H9 (cell line): ENCODE measurements around the gene STX11. TPM values are rescaled to one million over a fixed set of nuclear protein-coding genes. Genes with fewer than 3 reads are reported as not detected.

Experiments
- DNase-seq: peaks from one replicate; pipeline ENCODE4 v3.0.0-alpha.2; 2017
- H2AFZ ChIP-seq: one replicate; pipeline ENCODE4 v1.6.1; 2013; ENCODE audit warnings: mild to moderate bottlenecking, low read length, control low read depth, moderate library complexity
- H2AK5ac ChIP-seq: 2 replicates; pipeline ENCODE4 v1.6.1; 2013; ENCODE audit warnings: low read length, control low read depth, mixed read lengths; ENCODE audit not compliant: insufficient read length
- H2BK120ac ChIP-seq: one replicate; pipeline ENCODE4 v1.6.1; 2013; ENCODE audit warnings: low read depth, mild to moderate bottlenecking, low read length, control low read depth, inconsistent platforms; ENCODE audit not compliant: poor library complexity, severe bottlenecking
- H2BK12ac ChIP-seq: 2 replicates; pipeline ENCODE4 v1.6.1; 2013; ENCODE audit warnings: low read length, control low read depth, mixed read lengths, low read depth; ENCODE audit not compliant: insufficient read length
- H2BK15ac ChIP-seq: 2 replicates; pipeline ENCODE4 v1.6.1; 2013; ENCODE audit warnings: low read depth, low read length, control low read depth
- H2BK20ac ChIP-seq: one replicate; pipeline ENCODE4 v1.6.1; 2013; ENCODE audit warnings: low read depth, mild to moderate bottlenecking, low read length, control low read depth, inconsistent platforms; ENCODE audit not compliant: poor library complexity, severe bottlenecking
- H2BK5ac ChIP-seq: 2 replicates; pipeline ENCODE4 v1.6.1; 2013; ENCODE audit warnings: low read length, control low read depth, mixed read lengths; ENCODE audit not compliant: insufficient read length
- H3K14ac ChIP-seq: 2 replicates; pipeline ENCODE4 v1.6.1; 2013; ENCODE audit warnings: low read length, control low read depth; ENCODE audit not compliant: insufficient read depth
- H3K18ac ChIP-seq: 2 replicates; pipeline ENCODE4 v1.6.1; 2013; ENCODE audit warnings: low read depth, mild to moderate bottlenecking, mixed read lengths, low read length, control low read depth; ENCODE audit not compliant: insufficient read length
- H3K23ac ChIP-seq: 2 replicates; pipeline ENCODE4 v1.6.1; 2013; ENCODE audit warnings: low read length, control low read depth, mixed read lengths, low read depth; ENCODE audit not compliant: insufficient read length
- H3K23me2 ChIP-seq: 2 replicates; pipeline ENCODE4 v1.6.1; 2013; ENCODE audit warnings: low read depth, mild to moderate bottlenecking, mixed read lengths, low read length, control low read depth; ENCODE audit not compliant: insufficient read length, poor library complexity, severe bottlenecking
- H3K27ac ChIP-seq: 2 replicates; pipeline ENCODE4 v1.5.1; 2013; ENCODE audit warnings: low read length, control low read depth, mixed read lengths, low read depth; ENCODE audit not compliant: insufficient read length
- H3K27me3 ChIP-seq: 2 replicates; pipeline ENCODE4 v1.6.1; 2013; ENCODE audit warnings: low read length, control low read depth, inconsistent platforms; ENCODE audit not compliant: insufficient read depth
- H3K4ac ChIP-seq: 2 replicates; pipeline ENCODE4 v1.6.1; 2013; ENCODE audit warnings: low read depth, mild to moderate bottlenecking, control low read depth, inconsistent platforms, low read length, moderate library complexity
- H3K4me1 ChIP-seq: 2 replicates; pipeline ENCODE4 v1.6.1; 2013; ENCODE audit warnings: low read length, control low read depth, inconsistent platforms; ENCODE audit not compliant: insufficient read depth
- H3K4me2 ChIP-seq: 2 replicates; pipeline ENCODE4 v1.6.1; 2013; ENCODE audit warnings: low read length, control low read depth, mixed read lengths; ENCODE audit not compliant: insufficient read length, insufficient read depth
- H3K56ac ChIP-seq: 2 replicates; pipeline ENCODE4 v1.6.1; 2013; ENCODE audit warnings: low read depth, mild to moderate bottlenecking, mixed read lengths, low read length, control low read depth; ENCODE audit not compliant: insufficient read length
- H3K79me1 ChIP-seq: 2 replicates; pipeline ENCODE4 v1.6.1; 2013; ENCODE audit warnings: low read depth, mild to moderate bottlenecking, moderate library complexity, low read length, control low read depth, inconsistent platforms; ENCODE audit not compliant: insufficient read depth, poor library complexity, severe bottlenecking
- H3K79me2 ChIP-seq: 2 replicates; pipeline ENCODE4 v1.6.1; 2013; ENCODE audit warnings: low read length, control low read depth, inconsistent platforms; ENCODE audit not compliant: insufficient read depth
- H3K9ac ChIP-seq: 2 replicates; pipeline ENCODE4 v1.6.1; 2013; ENCODE audit warnings: low read length, control low read depth, mixed read lengths; ENCODE audit not compliant: insufficient read length; ENCODE audit errors: extremely low read depth
- H3K9me3 ChIP-seq: one replicate; pipeline ENCODE4 v1.6.1; 2013; ENCODE audit warnings: low read depth, low read length, inconsistent platforms; ENCODE audit not compliant: control insufficient read depth
- H3T11ph ChIP-seq: one replicate; pipeline ENCODE4 v1.6.1; 2013; ENCODE audit warnings: mild to moderate bottlenecking, low read length, control low read depth, inconsistent platforms
- H4K20me1 ChIP-seq: one replicate; pipeline ENCODE4 v1.6.1; 2013; ENCODE audit not compliant: control insufficient read depth, insufficient read length, insufficient read depth
- H4K5ac ChIP-seq: 2 replicates; pipeline ENCODE4 v1.6.1; 2013; ENCODE audit warnings: low read depth, mild to moderate bottlenecking, mixed read lengths, low read length, control low read depth; ENCODE audit not compliant: insufficient read length
- H4K8ac ChIP-seq: replicated peaks from 2 replicates; pipeline ENCODE4 v1.6.1; 2013; ENCODE audit warnings: low read length, control low read depth, mixed read lengths, low read depth; ENCODE audit not compliant: insufficient read length
- H4K91ac ChIP-seq: 2 replicates; pipeline ENCODE4 v1.6.1; 2013; ENCODE audit warnings: low read depth, mild to moderate bottlenecking, moderate library complexity, mixed read lengths, low read length, control low read depth; ENCODE audit not compliant: insufficient read length
- H3K27ac Mint-ChIP-seq, 3 experiments: 2 replicates in 2 of 3; 3 replicates in 1 of 3; pipeline ENCODE4 v1.8.0; 2020 to 2021; ENCODE audit warnings: mixed read lengths in 3 of 3, mild to moderate bottlenecking in 1 of 3, moderate library complexity in 1 of 3
- H3K27me3 Mint-ChIP-seq: 2 replicates; pipeline ENCODE4 v1.8.0; 2021; ENCODE audit warnings: low read depth, mild to moderate bottlenecking, moderate library complexity, mixed read lengths
- H3K36me3 Mint-ChIP-seq, 3 experiments: 2 replicates in 2 of 3; 3 replicates in 1 of 3; pipeline ENCODE4 v1.8.0; 2020 to 2021; ENCODE audit warnings: low read depth in 3 of 3, mixed read lengths in 3 of 3; ENCODE audit not compliant: insufficient read depth in 1 of 3
- H3K4me1 Mint-ChIP-seq, 2 experiments: 2 replicates each; pipeline ENCODE4 v1.8.0; 2020; ENCODE audit warnings: mixed read lengths in 2 of 2
- H3K4me3 Mint-ChIP-seq, 2 experiments: 2 replicates in 1 of 2; 3 replicates in 1 of 2; pipeline ENCODE4 v1.8.0; 2020 to 2021; ENCODE audit warnings: mild to moderate bottlenecking in 2 of 2, mixed read lengths in 2 of 2, moderate library complexity in 1 of 2
- H3K9me3 Mint-ChIP-seq, 2 experiments: 2 replicates in 1 of 2; 3 replicates in 1 of 2; pipeline ENCODE4 v1.8.0; 2020; ENCODE audit warnings: mild to moderate bottlenecking in 2 of 2, mixed read lengths in 2 of 2, moderate library complexity in 1 of 2
- CTCF ChIP-seq: fragments of 200-600 bp; sonication (generic); conservative IDR thresholded peaks from 3 replicates; pipeline ENCODE4 v1.8.0; 2021; ENCODE audit warnings: antibody characterized with exemption, mild to moderate bottlenecking
- WGBS: extraction: QIAGEN DNeasy Blood & Tissue Kit; methylation state at CpG from one replicate; pipeline ENCODE4 v1.1.7; 2013; ENCODE audit warnings: missing lambda C conversion rate, low lambda C conversion rate, mixed read lengths; ENCODE audit not compliant: insufficient read length; ENCODE audit errors: extremely low coverage; 5-methylcytosine and 5-hydroxymethylcytosine counted together
- total RNA-seq: library from RNA; stranded (reverse); gene quantifications from 2 replicates; pipeline ENCODE4 v1.2.1, GENCODE V29; 2021

The STX11 gene
- total RNA-seq, 1 experiment from 2014 or later: 0.22 TPM

- Histone ChIP-seq H3K27ac (no peak overlapping the region), H3K27me3 (no peaks in the 10 kb centered on the region), H3K18ac (no peak overlapping the region), H2AFZ (no peak overlapping the region), H3K56ac (no peak overlapping the region), H2BK5ac (no peak overlapping the region), H3K4me2 (no peak overlapping the region), H4K8ac (no peak overlapping the region), H2BK120ac (no peak overlapping the region), H3K14ac (no peak overlapping the region), H3K79me2 (no peaks in the 10 kb centered on the region), H4K20me1 (no peaks in the 10 kb centered on the region), H3K9ac (no peak overlapping the region), H2BK15ac (no peak overlapping the region), H3T11ph (no peak overlapping the region), H2BK12ac (no peak overlapping the region), H3K79me1 (no peaks in the 10 kb centered on the region), H3K23ac (no peak overlapping the region), H3K4ac (no peak overlapping the region), H3K4me1 (no peaks in the 10 kb centered on the region), H4K5ac (no peak overlapping the region), H4K91ac (no peak overlapping the region), H3K23me2 (no peaks in the 10 kb centered on the region), H3K9me3 (no peaks in the 10 kb centered on the region), H2AK5ac (no peak overlapping the region), H2BK20ac (no peak overlapping the region)
- peaks cover 4% of the 10 kb centered on the region for H3K27me3 Mint-ChIP-seq
- no CpG with 5 or more reads among the region's 5 CpGs for WGBS
- no peaks in the 10 kb centered on the region for H3K36me3 Mint-ChIP-seq
- no peak for TF ChIP-seq CTCF
- DNase-seq: no peak
- H3K4me3 Mint-ChIP-seq: no peak overlapping the region
- H3K4me1 Mint-ChIP-seq: no peaks in the 10 kb centered on the region
- no peaks in the 10 kb centered on the region for H3K9me3 Mint-ChIP-seq
- no peak overlapping the region for H3K27ac Mint-ChIP-seq
Measured at GRCh38 chr6:144165784-144166183, 15.5 kb downstream of the STX11 start.
